NOMO-1 treated with DMSO at 0.1 percent for 48 hours (cell line): ENCODE results near the gene ANTKMT.

Source experiments
- DNase-seq: peaks from one replicate; lab custom pipeline; 2025; ENCODE audit not compliant: unreplicated experiment; lab: John Stamatoyannopoulos, UW

Gene ANTKMT

GRCh38 chr16:726438-727290 lies 5.7 kb downstream of the ANTKMT start, which contains the start of the genes CCDC78 and HAGHL:
TSS of gene CCDC78 (minus strand) at chr16:726443. CDS start at chr16:726367, 76 bp downstream.
TSS of gene HAGHL (plus strand) at chr16:727106. CDS start at chr16:727510, 404 bp downstream.
- DNase-seq: peak; percentile 50

- peak; percentile 25 for DNase-seq
These were observed 6.5 kb downstream of the ANTKMT start for GRCh38 chr16:727291-727977.

- peak; percentile 51 for DNase-seq
These were observed 7.4 kb downstream of the ANTKMT start for GRCh38 chr16:728131-728889.

DNA sequence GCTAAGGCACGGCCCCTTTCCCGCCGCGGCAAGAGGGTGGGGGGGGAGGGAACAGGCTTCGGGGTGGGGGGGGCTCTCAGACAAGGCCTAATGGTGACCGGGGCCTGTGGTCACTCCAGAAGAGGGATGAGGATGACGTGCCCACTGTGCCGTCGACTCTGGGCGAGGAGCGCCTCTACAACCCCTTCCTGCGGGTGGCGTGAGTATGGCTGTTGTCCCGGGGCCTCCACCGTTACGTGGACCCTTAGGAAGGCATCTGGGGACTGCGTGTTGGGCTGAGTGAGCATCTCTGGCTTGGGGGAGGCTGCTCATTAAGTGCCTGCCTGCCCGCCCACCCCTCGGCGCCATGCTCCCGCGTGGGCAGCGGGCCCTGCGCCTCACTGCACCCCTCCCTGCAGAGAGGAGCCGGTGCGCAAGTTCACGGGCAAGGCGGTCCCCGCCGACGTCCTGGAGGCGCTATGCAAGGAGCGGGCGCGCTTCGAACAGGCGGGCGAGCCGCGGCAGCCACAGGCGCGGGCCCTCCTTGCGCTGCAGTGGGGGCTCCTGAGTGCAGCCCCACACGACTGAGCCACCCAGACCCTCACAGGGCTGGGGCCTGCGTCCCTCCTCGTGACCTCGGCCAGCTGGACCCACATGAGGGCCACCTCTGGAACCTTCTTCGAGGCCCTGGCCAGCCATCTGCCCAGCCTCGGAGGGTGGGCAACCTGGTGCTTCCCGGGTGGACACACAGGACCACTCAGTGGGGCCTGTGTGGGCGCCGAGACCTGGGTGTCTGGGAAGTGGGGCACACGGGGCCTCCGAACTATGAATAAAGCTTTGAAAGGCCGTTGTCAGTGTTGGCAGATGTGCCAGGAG lies 8.2 kb downstream of the ANTKMT start:
- no peak for DNase-seq

DNA sequence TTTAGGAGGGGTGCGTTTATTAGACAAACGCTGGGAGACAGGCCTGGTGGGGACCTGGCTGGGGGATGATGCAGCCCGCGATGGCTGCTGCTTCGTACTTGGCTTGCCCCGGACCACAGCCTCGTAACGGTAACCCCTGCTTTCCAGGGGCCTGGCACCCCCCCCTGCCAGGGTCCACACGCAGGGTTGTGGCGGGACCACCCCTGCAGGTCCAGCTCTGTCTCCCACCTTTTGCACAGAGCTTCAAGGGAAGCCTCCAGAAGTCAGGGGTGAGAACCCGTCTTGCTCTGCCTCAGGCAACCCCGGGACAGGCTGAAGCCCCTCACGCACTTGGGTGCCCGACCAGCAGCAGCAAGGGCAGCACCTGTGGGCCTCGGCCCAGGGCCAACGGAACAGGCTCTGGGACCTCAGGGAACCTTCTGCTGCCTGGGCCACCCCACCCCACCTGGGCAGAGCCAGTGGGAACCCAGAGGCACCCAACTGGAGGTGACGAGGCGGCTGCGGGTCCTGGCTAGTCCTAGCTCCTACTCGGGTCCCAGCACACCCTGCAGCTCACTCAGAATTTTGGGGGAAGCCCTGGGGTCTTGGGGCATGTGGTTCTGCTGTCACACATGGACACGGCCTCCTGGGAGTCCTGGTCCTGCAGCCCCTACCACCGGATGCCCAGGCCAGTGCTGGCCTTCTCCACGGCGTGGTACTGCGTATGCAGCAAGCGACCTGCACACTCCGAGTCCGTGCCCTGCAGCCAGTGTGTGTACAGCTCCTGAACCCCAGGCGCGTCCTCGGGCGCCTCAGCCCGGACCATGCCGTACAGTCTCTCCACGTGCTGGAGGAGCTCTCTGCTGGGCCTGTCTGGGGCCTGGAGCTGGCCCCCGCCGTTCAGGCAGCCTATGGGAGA lies 9.1 kb downstream of the ANTKMT start:
- DNase-seq: no peak

GRCh38 chr16:730666-731509 lies 9.9 kb downstream of the ANTKMT start:
- no peak for DNase-seq

DNA sequence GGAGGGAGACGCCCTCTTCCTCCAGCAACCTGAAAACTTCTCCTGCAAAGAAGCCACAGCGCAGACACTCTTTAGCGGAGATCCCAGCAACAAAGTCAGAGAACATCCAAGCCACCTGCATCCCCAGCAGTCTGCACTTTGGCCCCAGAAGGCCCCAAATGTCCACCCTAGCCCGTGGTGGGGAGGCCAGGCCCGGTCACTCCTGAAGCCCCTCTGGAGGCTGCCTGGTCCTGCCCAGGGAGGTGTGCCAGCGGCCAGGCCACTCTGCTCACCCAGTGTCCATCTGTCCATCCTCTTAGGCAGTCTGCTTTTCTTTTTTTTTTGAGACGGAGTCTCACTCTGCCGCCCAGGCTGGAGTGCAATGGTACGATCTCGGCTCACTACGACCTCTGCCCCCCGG lies 11.4 kb downstream of the ANTKMT start:
- DNase-seq: no peak

DNA sequence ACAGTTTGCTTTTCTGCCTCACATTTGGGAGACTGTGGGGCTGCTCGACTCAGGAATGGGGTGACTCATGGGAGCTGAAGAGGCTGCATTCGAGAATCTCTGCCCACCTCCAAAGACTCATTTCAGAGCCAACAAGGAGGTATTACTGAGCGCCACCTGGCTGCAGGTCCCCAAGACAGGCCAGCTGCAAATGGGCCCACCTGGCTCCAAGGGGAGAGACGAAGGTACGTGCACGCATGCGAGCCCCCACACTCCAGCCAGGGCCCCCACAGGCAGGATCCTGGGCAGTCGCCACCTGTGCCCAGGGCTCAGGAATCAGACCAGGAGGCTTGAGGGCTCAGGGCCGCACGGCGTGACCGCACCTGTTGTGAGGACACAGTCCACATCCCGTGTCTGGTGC lies 12.0 kb downstream of the ANTKMT start:
- DNase-seq: no peak

DNA sequence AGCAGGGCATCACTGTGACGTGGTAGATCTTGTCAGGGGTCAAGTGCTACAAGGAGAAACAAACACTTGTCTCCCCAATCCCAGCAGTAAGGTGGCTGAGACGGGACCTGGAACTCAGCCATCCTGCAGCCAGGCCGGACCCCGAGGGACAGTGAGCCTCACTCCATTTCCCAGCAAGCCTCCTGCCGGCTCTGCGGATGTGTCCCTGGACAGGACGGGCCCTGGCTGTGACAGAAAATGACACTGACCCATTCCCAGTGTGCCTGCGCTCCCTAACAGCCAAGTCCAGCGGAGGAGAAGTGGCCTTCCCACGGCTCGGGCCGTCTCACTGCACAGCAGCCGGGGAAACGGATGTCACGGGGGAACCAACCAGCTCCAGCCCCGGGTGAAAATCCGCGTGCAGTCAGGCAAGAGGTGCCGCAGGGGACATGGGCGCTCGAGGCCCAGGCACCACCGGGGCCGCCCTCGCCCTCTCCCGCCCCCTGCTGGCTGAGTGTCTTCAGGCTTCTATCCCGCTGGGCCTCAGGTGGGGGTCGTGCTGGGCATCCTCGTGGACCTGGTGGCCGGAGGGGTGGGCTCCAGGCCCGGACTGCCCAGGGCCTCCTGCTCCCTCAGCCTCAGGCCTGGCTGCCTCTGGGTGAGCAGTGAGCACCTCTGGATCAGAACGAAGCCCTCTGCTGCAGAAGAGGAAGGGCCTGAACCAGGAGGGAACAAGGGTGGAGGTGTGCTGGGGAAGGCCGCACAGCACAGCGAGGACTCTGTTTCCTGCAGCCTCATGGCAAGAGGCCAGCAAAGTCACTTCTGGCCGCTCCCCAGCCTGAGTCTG lies 12.6 kb downstream of the ANTKMT start:
- DNase-seq: no peak

DNA sequence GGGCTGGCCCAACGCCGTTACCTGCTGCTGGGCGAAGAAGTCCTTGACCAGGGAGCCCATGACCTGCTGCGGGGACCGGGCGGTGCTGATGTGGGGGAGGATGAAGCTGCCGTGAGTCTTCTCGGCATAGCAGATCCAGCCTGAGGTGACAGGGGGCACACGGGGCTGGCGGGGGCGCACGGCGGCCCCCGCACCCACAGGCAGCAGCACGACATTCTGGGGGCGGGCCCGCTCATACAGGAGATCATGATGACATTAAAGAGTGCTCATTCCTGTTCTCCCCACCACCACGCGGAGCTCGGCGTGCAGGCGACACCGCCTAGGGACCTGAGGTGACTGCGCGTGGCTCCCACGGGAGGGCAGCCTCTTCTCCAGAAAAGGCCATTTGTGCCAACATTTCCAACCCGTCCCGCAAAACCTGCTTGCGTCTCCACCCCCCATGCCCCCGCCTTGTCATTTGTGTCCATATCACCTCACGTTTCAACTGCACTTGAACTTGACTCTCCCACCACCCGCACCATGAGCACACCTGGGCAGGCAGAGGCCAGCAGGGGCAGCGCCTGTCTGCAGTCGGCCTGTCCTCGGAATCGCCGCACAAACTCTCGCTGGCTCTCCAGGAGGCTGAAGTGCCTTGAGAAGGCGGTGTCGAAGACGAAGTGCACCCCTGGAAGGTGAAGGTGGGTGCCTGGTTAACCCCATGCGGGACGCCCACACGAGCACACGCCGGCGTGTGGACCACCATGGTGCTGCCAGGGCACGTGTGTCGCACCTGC lies 13.4 kb downstream of the ANTKMT start:
- DNase-seq: no peak

- DNase-seq: no peak
These were observed 14.3 kb downstream of the ANTKMT start for GRCh38 chr16:734981-735881.

- no peak for DNase-seq
These were observed 15.1 kb downstream of the ANTKMT start for GRCh38 chr16:735982-736453.

DNA sequence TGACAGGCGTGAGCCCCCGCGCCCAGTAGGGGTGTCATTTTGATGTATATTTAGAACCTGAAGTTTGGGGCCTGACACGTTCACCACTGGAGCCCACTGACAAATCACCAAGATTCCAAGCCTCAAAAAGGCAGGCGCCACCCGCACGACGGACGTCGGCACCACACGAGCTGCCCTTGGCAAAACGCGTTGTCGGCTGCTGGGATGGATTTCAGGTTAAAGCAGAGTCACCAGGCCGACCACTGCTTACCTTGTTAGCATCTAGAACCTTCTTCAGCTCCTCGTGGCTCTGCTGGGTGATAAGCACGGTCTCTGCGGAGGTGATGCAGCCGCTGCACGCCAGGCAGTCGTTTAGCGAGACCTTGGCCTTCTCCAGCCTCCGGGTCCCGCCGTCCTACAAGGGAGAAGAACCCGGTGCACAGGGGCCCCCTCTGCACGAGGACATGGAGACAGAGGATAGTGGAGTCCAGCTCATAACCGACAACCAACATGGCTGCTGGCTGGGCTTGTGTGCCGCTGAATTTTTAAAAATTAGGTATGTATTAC lies 16.1 kb downstream of the ANTKMT start:
- DNase-seq: no peak

DNA sequence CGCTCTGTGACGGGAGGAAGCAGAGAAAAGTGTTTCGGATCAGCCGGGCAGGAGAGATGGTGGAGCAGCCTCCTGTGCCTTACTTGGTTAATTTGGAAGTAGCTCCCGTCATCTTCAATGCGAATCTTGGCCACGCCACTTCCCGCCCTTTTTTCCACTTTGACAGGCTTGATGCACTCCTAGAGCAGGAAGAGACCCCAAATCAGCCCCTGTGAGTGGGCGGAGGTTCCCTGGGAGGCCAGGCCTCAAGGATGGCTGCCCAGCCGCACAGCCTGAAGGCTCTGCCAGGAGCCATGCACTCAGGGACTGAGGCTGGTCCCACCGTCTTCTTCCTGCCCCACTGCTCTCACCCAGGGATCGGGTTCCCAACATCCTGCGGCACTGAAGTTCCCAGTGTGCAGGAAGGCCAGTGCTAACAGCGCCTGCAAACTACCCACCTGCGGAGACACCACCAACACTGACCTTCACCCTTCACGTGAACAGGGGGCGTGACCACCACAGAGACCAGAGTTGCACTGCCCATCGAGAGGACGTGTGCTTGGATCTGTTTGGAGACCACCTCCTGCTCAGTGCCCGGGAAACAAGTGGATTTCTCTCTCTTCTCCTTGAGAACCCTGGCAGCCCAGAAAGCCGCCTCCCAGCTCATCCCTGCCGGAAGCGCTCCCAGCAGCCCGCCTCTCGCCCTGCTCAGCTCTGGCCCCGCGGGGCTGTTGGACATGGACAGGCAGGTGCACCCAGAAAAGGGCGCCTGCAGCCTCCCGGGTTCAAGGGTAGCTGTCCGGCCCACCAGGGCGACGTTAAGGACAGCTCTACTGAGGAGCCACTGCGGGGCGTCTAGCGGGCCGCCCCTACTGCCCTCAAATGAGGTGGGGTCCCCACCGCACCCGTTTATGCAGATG lies 18.9 kb downstream of the ANTKMT start:
- no peak for DNase-seq

- no peak for DNase-seq
These were observed 19.5 kb downstream of the ANTKMT start for GRCh38 chr16:740459-740763.
